GM12878 (cell line): ENCODE data around the gene REV3L. TPM values are rescaled to one million over a fixed set of nuclear protein-coding genes. Genes with fewer than 3 reads are reported as not detected.
A peak's percentile ranks its signal among the peaks of the same experiment; 100 is the strongest.

Experiments used
- ATAC-seq: fragments of 200-7000 bp; cut with Tn5 transposase; 3 replicates; pipeline ENCODE4 v1.9.1; 2020; ENCODE audit warnings: mild to moderate bottlenecking, moderate library complexity
- BruUV-seq: library from RNA; stranded (reverse); fragments of 400-500 nt; replicated peaks from 2 replicates; lab custom pipeline; 2021; lab: Mats Ljungman, UMichigan
- CTCF ChIA-PET: fragments of 300-600 bp; sonication (Branson Sonifier 250); formaldehyde crosslinking; extraction: SDS; loops from one replicate; lab custom pipeline; 2021; ENCODE audit warnings: inconsistent platforms; lab: Yijun Ruan, JAX
- POLR2A ChIA-PET: fragments of 350-600 bp; formaldehyde crosslinking; extraction: SDS; loops from one replicate; lab custom pipeline; 2021; ENCODE audit warnings: inconsistent platforms; lab: Charles Lee
- RAD21 ChIA-PET: fragments of 300-600 bp; sonication (Branson Sonifier 250); formaldehyde crosslinking; loops from one replicate; lab custom pipeline; 2023; ENCODE audit warnings: antibody characterized with exemption; ENCODE audit not compliant: unreplicated experiment; lab: Charles Lee
- SMC1A ChIA-PET: fragments of 300-600 bp; sonication (Branson Sonifier 250); formaldehyde crosslinking; loops from one replicate; lab custom pipeline; 2023; ENCODE audit not compliant: unreplicated experiment, uncharacterized antibody; lab: Charles Lee
- DNase-seq: peaks from one replicate; pipeline ENCODE4 v3.0.0-alpha.2; 2011; ENCODE audit warnings: low read depth, low spot score
- FAIRE-seq: peaks from 3 replicates; lab custom pipeline; 2011; peaks lifted over from hg19 to GRCh38; lab: Jason Lieb, UNC
- H2AFZ ChIP-seq: 2 replicates; pipeline ENCODE4 v1.6.0; 2011; ENCODE audit warnings: low read depth, low read length, control low read depth; ENCODE audit not compliant: control insufficient read depth
- H3K27ac ChIP-seq: 2 replicates; pipeline ENCODE4 v1.5.1; 2011; ENCODE audit warnings: control low read depth; ENCODE audit not compliant: control insufficient read depth, insufficient read depth
- H3K27me3 ChIP-seq, 2 experiments: replicated peaks in 1 of 2; 2 replicates each; pipeline versions ENCODE4 v1.6.0 to v1.6.1; 2011; ENCODE audit warnings: low read length in 1 of 2; ENCODE audit not compliant: control insufficient read depth in 2 of 2, insufficient read depth in 2 of 2
- H3K36me3 ChIP-seq, 2 experiments: 2 replicates each; pipeline ENCODE4 v1.5.1; 2011; ENCODE audit warnings: low read length in 1 of 2; ENCODE audit not compliant: control insufficient read depth in 2 of 2, insufficient read depth in 2 of 2
- H3K4me1 ChIP-seq: 2 replicates; pipeline ENCODE4 v1.6.1; 2011; ENCODE audit warnings: mild to moderate bottlenecking, low read length, moderate library complexity, mixed read lengths; ENCODE audit not compliant: control insufficient read depth, insufficient read depth
- H3K4me2 ChIP-seq: 2 replicates; pipeline ENCODE4 v1.6.0; 2011; ENCODE audit warnings: control low read depth; ENCODE audit not compliant: control insufficient read depth, insufficient read depth
- H3K4me3 ChIP-seq: fragments of 200-600 bp; sonication (generic); 2 replicates; pipeline ENCODE4 v1.5.1; 2016
- H3K79me2 ChIP-seq: 2 replicates; pipeline ENCODE4 v1.6.0; 2011; ENCODE audit warnings: low read length; ENCODE audit not compliant: control insufficient read depth, insufficient read depth
- H3K9ac ChIP-seq: 2 replicates; pipeline ENCODE4 v1.8.0; 2011; ENCODE audit warnings: low read length, control low read depth, mixed read lengths; ENCODE audit not compliant: control insufficient read depth, insufficient read depth
- H3K9me3 ChIP-seq: replicated peaks from 3 replicates; pipeline ENCODE4 v1.5.1; 2011; ENCODE audit warnings: mild to moderate bottlenecking, low read length; ENCODE audit not compliant: control insufficient read depth, insufficient read depth
- H4K20me1 ChIP-seq: 2 replicates; pipeline ENCODE4 v1.6.0; 2011; ENCODE audit not compliant: control insufficient read depth, insufficient read depth
- ATF7 ChIP-seq: fragments of 450-650 bp; IDR thresholded peaks from 2 replicates; pipeline ENCODE4 v1.6.1; 2016; ENCODE audit warnings: low read depth, mild to moderate bottlenecking
- ETV6 ChIP-seq, 2 experiments: fragments of 450-650 bp in 1 of 2; IDR thresholded peaks in 1 of 2; conservative IDR thresholded peaks in 1 of 2; 2 replicates each; pipeline ENCODE4 v1.6.1; 2014; ENCODE audit warnings: antibody characterized with exemption in 1 of 2, borderline replicate concordance in 1 of 2, low read depth in 1 of 2, mild to moderate bottlenecking in 1 of 2, moderate library complexity in 1 of 2
- HDAC6 ChIP-seq: fragments of 200-600 bp; sonication (generic); IDR thresholded peaks from one replicate; pipeline ENCODE4 v1.8.0; 2017; ENCODE audit warnings: antibody characterized with exemption; ENCODE audit not compliant: unreplicated experiment
- IKZF2 ChIP-seq, 2 experiments: fragments of 450-650 bp; IDR thresholded peaks; 2 replicates each; pipeline ENCODE4 v1.6.1; 2017; ENCODE audit warnings: mild to moderate bottlenecking in 2 of 2, moderate library complexity in 2 of 2
- MYC ChIP-seq: IDR thresholded peaks from 2 replicates; pipeline ENCODE4 v1.6.1; 2011; ENCODE audit warnings: mild to moderate bottlenecking, low read length, moderate library complexity, inconsistent platforms; ENCODE audit not compliant: insufficient read depth, insufficient replicate concordance, insufficient read length, severe bottlenecking
- NBN ChIP-seq: fragments of 450-650 bp; IDR thresholded peaks from 2 replicates; pipeline ENCODE4 v1.6.1; 2016
- PAX8 ChIP-seq: fragments of 450-650 bp; IDR thresholded peaks from 2 replicates; pipeline ENCODE4 v1.6.1; 2017; ENCODE audit warnings: mild to moderate bottlenecking, moderate library complexity
- RBBP5 ChIP-seq: fragments of 200-600 bp; sonication (generic); conservative IDR thresholded peaks from 2 replicates; pipeline ENCODE4 v1.6.1; 2016
- SPI1 ChIP-seq: IDR thresholded peaks from 2 replicates; pipeline ENCODE4 v1.6.1; 2011; ENCODE audit warnings: low read depth, mild to moderate bottlenecking, low read length, moderate library complexity, borderline replicate concordance; ENCODE audit not compliant: insufficient read depth
- SUPT20H ChIP-seq: IDR thresholded peaks from 2 replicates; pipeline ENCODE4 v1.6.1; 2011; ENCODE audit warnings: low read depth, mild to moderate bottlenecking, low read length, moderate library complexity, borderline replicate concordance; ENCODE audit not compliant: control insufficient read depth
- TBL1XR1 ChIP-seq: IDR thresholded peaks from 2 replicates; pipeline ENCODE4 v1.6.1; 2012; ENCODE audit warnings: low read depth, low read length, improper control_type of control experiment
- TCF12 ChIP-seq: IDR thresholded peaks from 2 replicates; pipeline ENCODE4 v1.6.1; 2011; ENCODE audit warnings: low read depth, mild to moderate bottlenecking, low read length
- USF2 ChIP-seq: IDR thresholded peaks from 2 replicates; pipeline ENCODE4 v1.6.1; 2011; ENCODE audit warnings: low read depth, low read length, improper control_type of control experiment, borderline replicate concordance
- ZNF592 ChIP-seq: fragments of 450-650 bp; IDR thresholded peaks from 2 replicates; pipeline ENCODE4 v1.6.1; 2017; ENCODE audit warnings: mild to moderate bottlenecking, moderate library complexity
- ZSCAN29 ChIP-seq: fragments of 450-650 bp; IDR thresholded peaks from 2 replicates; pipeline ENCODE4 v1.6.1; 2017; ENCODE audit warnings: mild to moderate bottlenecking, moderate library complexity
- WGBS: methylation state at CpG from one replicate; pipeline ENCODE4 v1.1.6; 2016; ENCODE audit warnings: low lambda C conversion rate; ENCODE audit not compliant: insufficient replicate concordance, insufficient coverage; ENCODE audit errors: missing lambda C conversion rate; 5-methylcytosine and 5-hydroxymethylcytosine counted together
- in situ Hi-C: fragments of 300-500 bp; cut with MboI; formaldehyde crosslinking; loops from 9 replicates; pipeline ENCODE4 v1.14.3; 2018; ENCODE audit warnings: mixed read lengths
- intact Hi-C: fragments of 100-400 bp; cut with micrococcal nuclease; formaldehyde crosslinking; loops from one replicate; pipeline ENCODE4 v1.14.2; 2022; ENCODE audit not compliant: unreplicated experiment
- polyA plus RNA-seq, 11 experiments: library from polyadenylated mRNA; depleted of rRNA in 4 of 11; unstranded in 6 of 11; stranded (reverse) in 5 of 11; fragments of >200 nt; fragmentation: Nextera tagmentation in 4 of 11; fragmentation: Illumina TruSeq in 1 of 11; extraction: Ambion mirVana in 4 of 11; extraction: Trizol in 1 of 11; gene quantifications; 1 replicate in 1 of 11; 2 replicates in 10 of 11; pipeline versions ENCODE4 v1.2.1 to v1.2.3, GENCODE V29; 2011 to 2016; ENCODE audit warnings: inconsistent platforms in 2 of 11, missing spikeins in 2 of 11, low read depth in 1 of 11
- total RNA-seq, 4 experiments: library from RNA; depleted of rRNA in 3 of 4; stranded (reverse); fragments of >200 nt in 3 of 4; fragmentation: Illumina TruSeq in 1 of 4; extraction: Trizol in 1 of 4; gene quantifications; 2 replicates each; pipeline versions ENCODE4 v1.2.1 to v1.2.3, GENCODE V29; 2013 to 2021
- TF ChIP-seq, protein P1 (sequence below): fragments of 450-650 bp; IDR thresholded peaks from 2 replicates; pipeline ENCODE4 v1.6.1; 2017; ENCODE audit warnings: mild to moderate bottlenecking, moderate library complexity

REV3L gene
- total and polyA plus RNA-seq, 10 of the 15 experiments (the other 5 are each of a cell fraction or from before 2014, with no cell fraction given) = 7.6 to 33.6 (median 21.5) TPM

DNA sequence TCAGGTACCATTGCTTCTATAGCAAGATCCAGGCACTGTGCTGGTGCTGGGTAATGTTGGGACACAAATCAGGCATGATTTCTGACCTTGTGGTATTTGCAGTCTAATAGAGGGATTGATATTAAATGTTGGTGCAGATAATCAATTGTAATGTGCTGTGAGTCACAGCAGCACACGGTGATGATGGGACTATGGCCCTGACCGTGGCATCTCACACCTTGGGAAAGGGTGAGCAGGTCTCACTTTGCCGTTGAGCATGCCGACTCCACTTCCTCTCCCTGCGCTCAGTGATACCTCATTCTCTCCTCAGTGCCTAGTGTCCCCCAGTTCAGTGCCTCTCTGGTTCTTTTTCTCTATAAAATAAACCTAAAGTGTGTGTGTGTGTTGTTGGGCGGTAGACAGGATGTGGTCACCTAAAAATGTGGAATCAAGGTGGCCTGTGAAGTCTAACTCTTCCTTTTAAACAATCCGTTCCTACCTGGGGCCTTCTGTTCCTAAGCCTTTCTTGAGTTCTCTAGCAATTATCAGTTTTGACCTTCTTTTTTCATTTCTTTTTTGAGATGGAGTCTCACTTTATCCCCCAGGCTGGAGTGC is 188.5 kb downstream of the REV3L start:
- SMC1A ChIA-PET = no interaction called here
- TF ChIP-seq ETV6 (conservative IDR thresholded peaks at IDR 0.05 in 1 of 2, IDR thresholded peaks at IDR 0.05 in 1 of 2; ENCODE audit: borderline replicate concordance in 1 of 2, low read depth in 1 of 2) = no peak
- no peak for TF ChIP-seq SPI1
- no peak for TF ChIP-seq NBN
- TF ChIP-seq ATF7 = no peak
- no peak for TF ChIP-seq USF2
- no peak for TF ChIP-seq PAX8
- TF ChIP-seq TBL1XR1 = no peak
- TF ChIP-seq TCF12 = no peak
- no peak for TF ChIP-seq IKZF2 (IDR thresholded peaks at IDR 0.05)
- TF ChIP-seq, protein P1, sequence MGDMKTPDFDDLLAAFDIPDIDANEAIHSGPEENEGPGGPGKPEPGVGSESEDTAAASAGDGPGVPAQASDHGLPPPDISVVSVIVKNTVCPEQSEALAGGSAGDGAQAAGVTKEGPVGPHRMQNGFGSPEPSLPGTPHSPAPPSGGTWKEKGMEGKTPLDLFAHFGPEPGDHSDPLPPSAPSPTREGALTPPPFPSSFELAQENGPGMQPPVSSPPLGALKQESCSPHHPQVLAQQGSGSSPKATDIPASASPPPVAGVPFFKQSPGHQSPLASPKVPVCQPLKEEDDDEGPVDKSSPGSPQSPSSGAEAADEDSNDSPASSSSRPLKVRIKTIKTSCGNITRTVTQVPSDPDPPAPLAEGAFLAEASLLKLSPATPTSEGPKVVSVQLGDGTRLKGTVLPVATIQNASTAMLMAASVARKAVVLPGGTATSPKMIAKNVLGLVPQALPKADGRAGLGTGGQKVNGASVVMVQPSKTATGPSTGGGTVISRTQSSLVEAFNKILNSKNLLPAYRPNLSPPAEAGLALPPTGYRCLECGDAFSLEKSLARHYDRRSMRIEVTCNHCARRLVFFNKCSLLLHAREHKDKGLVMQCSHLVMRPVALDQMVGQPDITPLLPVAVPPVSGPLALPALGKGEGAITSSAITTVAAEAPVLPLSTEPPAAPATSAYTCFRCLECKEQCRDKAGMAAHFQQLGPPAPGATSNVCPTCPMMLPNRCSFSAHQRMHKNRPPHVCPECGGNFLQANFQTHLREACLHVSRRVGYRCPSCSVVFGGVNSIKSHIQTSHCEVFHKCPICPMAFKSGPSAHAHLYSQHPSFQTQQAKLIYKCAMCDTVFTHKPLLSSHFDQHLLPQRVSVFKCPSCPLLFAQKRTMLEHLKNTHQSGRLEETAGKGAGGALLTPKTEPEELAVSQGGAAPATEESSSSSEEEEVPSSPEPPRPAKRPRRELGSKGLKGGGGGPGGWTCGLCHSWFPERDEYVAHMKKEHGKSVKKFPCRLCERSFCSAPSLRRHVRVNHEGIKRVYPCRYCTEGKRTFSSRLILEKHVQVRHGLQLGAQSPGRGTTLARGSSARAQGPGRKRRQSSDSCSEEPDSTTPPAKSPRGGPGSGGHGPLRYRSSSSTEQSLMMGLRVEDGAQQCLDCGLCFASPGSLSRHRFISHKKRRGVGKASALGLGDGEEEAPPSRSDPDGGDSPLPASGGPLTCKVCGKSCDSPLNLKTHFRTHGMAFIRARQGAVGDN = no peak
- no peak for TF ChIP-seq HDAC6
- no peak for TF ChIP-seq RBBP5
- no peak for TF ChIP-seq ZSCAN29
- no peak for TF ChIP-seq ZNF592
- TF ChIP-seq MYC = no peak
- no peak for TF ChIP-seq SUPT20H

More for the DNA sequence above, 188.5 kb downstream of the REV3L start:
- no peak overlapping the region for H2AFZ ChIP-seq
- H3K27me3 ChIP-seq = no peaks in the 10 kb centered on the region
- WGBS = over 99% methylated on average over 7 of the region's 7 CpGs
- no TSS peak for BruUV-seq
- peaks cover 0 to 4% of the 10 kb centered on the region in 2 experiments; a peak in 1 of 4 replicates for H3K36me3 ChIP-seq
- FAIRE-seq (peak; percentile 65), ATAC-seq (no peak), DNase-seq (no peak)
- no peak overlapping the region for H3K4me3 ChIP-seq
- H3K9me3 ChIP-seq = no peaks in the 10 kb centered on the region
- intact Hi-C loops = no loop called here
- no peaks in the 10 kb centered on the region for H3K79me2 ChIP-seq
- ChIA-PET RAD21 (no interaction called here), POLR2A (no interaction called here), CTCF (no interaction called here)
- no peak overlapping the region for H3K27ac ChIP-seq
- H4K20me1 ChIP-seq = no peaks in the 10 kb centered on the region
- no peak overlapping the region for H3K4me2 ChIP-seq
- H3K9ac ChIP-seq = no peak overlapping the region
- H3K4me1 ChIP-seq = peaks cover 14% of the 10 kb centered on the region
- in situ Hi-C loops = no loop called here
